ENCODE measurements around the gene IFIT2. TPM values are rescaled to one million over a fixed set of nuclear protein-coding genes. Genes with fewer than 3 reads are reported as not detected.

The IFIT2 gene
- polyA plus RNA-seq, 1 of the 3 experiments (the other 2 are of a cell fraction): 0.99 TPM

GRCh38 chr10:89335226-89335625 is 33.4 kb downstream of the IFIT2 start:
- CTCF ChIA-PET: no interaction called here
- POLR2A ChIA-PET: no interaction called here

More at GRCh38 chr10:89335226-89335625, 33.4 kb downstream of the IFIT2 start:
- TF ChIP-seq RAD21 (IDR thresholded peaks at IDR 0.05; ENCODE audit: low read length) (no peak), GABPA (IDR thresholded peaks at IDR 0.05; ENCODE audit: low read depth) (no peak), TAF1 (IDR thresholded peaks at IDR 0.05; ENCODE audit: borderline replicate concordance, low read depth, low read length) (no peak), IRF3 (IDR thresholded peaks at IDR 0.05; ENCODE audit: low read depth, low read length) (no peak), NFIC (IDR thresholded peaks at IDR 0.05; ENCODE audit: borderline replicate concordance) (no peak), USF2 (IDR thresholded peaks at IDR 0.05; ENCODE audit: borderline replicate concordance, low read depth, low read length) (no peak), EZH2phosphoT487 (IDR thresholded peaks at IDR 0.05; ENCODE audit: borderline replicate concordance, low read depth) (no peak), JUND (IDR thresholded peaks at IDR 0.05) (no peak), EP300 (IDR thresholded peaks at IDR 0.05; ENCODE audit: borderline replicate concordance in 1 of 2, low read depth in 1 of 2, low read length in 1 of 2) (no peak), GATA2 (CRISPR knock-in tag; IDR thresholded peaks at IDR 0.05) (no peak), MEF2A (IDR thresholded peaks at IDR 0.05; ENCODE audit: borderline replicate concordance, low read depth) (no peak), SMC3 (IDR thresholded peaks at IDR 0.05; ENCODE audit: low read depth, low read length) (no peak), FOXJ3 (CRISPR knock-in tag; IDR thresholded peaks at IDR 0.05) (no peak), MAX (IDR thresholded peaks at IDR 0.05; ENCODE audit: low read depth) (no peak), YY1 (IDR thresholded peaks at IDR 0.05; ENCODE audit: low read depth) (no peak), RCOR1 (IDR thresholded peaks at IDR 0.05; ENCODE audit: low read length) (no peak), SIN3A (IDR thresholded peaks at IDR 0.05; ENCODE audit: borderline replicate concordance, low read depth, low read length) (no peak), FOXM1 (IDR thresholded peaks at IDR 0.05; ENCODE audit: low read depth) (no peak)
- TF ChIP-seq, protein P1, sequence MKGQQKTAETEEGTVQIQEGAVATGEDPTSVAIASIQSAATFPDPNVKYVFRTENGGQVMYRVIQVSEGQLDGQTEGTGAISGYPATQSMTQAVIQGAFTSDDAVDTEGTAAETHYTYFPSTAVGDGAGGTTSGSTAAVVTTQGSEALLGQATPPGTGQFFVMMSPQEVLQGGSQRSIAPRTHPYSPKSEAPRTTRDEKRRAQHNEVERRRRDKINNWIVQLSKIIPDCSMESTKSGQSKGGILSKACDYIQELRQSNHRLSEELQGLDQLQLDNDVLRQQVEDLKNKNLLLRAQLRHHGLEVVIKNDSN (IDR thresholded peaks at IDR 0.05; ENCODE audit: borderline replicate concordance, low read depth): no peak
- TF ChIP-seq, protein P2, sequence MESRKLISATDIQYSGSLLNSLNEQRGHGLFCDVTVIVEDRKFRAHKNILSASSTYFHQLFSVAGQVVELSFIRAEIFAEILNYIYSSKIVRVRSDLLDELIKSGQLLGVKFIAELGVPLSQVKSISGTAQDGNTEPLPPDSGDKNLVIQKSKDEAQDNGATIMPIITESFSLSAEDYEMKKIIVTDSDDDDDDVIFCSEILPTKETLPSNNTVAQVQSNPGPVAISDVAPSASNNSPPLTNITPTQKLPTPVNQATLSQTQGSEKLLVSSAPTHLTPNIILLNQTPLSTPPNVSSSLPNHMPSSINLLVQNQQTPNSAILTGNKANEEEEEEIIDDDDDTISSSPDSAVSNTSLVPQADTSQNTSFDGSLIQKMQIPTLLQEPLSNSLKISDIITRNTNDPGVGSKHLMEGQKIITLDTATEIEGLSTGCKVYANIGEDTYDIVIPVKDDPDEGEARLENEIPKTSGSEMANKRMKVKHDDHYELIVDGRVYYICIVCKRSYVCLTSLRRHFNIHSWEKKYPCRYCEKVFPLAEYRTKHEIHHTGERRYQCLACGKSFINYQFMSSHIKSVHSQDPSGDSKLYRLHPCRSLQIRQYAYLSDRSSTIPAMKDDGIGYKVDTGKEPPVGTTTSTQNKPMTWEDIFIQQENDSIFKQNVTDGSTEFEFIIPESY (IDR thresholded peaks at IDR 0.05; ENCODE audit: borderline replicate concordance, low read depth): no peak
- DNase-seq: no peak
- H3K4me2 ChIP-seq: no peak overlapping the region
- H3K4me3 ChIP-seq (ENCODE audit: low read depth in 2 of 2, low read length in 1 of 2): no peak overlapping the region
- H4K20me1 ChIP-seq (ENCODE audit: insufficient read depth): no peaks in the 10 kb centered on the region
- H3K36me3 ChIP-seq (replicated peaks in 1 of 2; ENCODE audit: control insufficient read depth in 1 of 2, insufficient read depth in 2 of 2, low read length in 1 of 2): peaks cover 9 to 14% of the 10 kb centered on the region in 2 experiments
- no peak overlapping the region for H2AFZ ChIP-seq (ENCODE audit: low read depth)
- no peaks in the 10 kb centered on the region for H3K27me3 ChIP-seq (ENCODE audit: insufficient read depth)
- H3K27ac ChIP-seq (ENCODE audit: low read depth in 2 of 2, low read length in 1 of 2): no peak overlapping the region
- H3K4me1 ChIP-seq (ENCODE audit: control insufficient read depth in 1 of 2, insufficient read depth in 2 of 2, low read depth in 1 of 2, low read length in 1 of 2): peaks cover 0 to 28% of the 10 kb centered on the region in 2 experiments; a peak in 1 of 4 replicates
- no peaks in the 10 kb centered on the region for H3F3A ChIP-seq (replicated peaks; ENCODE audit: insufficient read depth)
- no peaks in the 10 kb centered on the region for H3K9me3 ChIP-seq
- no peak overlapping the region for H3K9ac ChIP-seq
- no peaks in the 10 kb centered on the region for H3K9me2 ChIP-seq
- H3K79me2 ChIP-seq (ENCODE audit: insufficient read depth): no peaks in the 10 kb centered on the region; the same call in 1 of the 2 replicates
- 94% methylated on average over 3 of the region's 3 CpGs for WGBS (ENCODE audit: low lambda C conversion rate)
